ENCODE measurements around the gene ALG3.

The ALG3 gene

GRCh38 chr3:184234671-184235380 lies 13.9 kb downstream of the ALG3 start:
- no peak for DNase-seq

- no peak for DNase-seq
These were observed 14.5 kb downstream of the ALG3 start for GRCh38 chr3:184234224-184234623.

GRCh38 chr3:184233127-184233843 lies 15.5 kb downstream of the ALG3 start:
- no peak for DNase-seq

GRCh38 chr3:184231671-184232070 lies 17.1 kb downstream of the ALG3 start:
- DNase-seq: no peak

GRCh38 chr3:184230603-184231528 lies 17.9 kb downstream of the ALG3 start:
- no peak for DNase-seq

GRCh38 chr3:184230081-184230602 lies 18.6 kb downstream of the ALG3 start:
- no peak for DNase-seq

GRCh38 chr3:184229394-184230080 lies 19.2 kb downstream of the ALG3 start, which contains the start of gene VWA5B2:
Gene VWA5B2 (plus strand): TSS chr3:184229585. CDS start chr3:184230529, 944 bp downstream.
- DNase-seq: peak; percentile 44

GRCh38 chr3:184228376-184229137 lies 20.2 kb downstream of the ALG3 start:
- DNase-seq: no peak

GRCh38 chr3:184227481-184227935 lies 21.3 kb downstream of the ALG3 start:
- no peak for DNase-seq

GRCh38 chr3:184223946-184224345 lies 24.8 kb downstream of the ALG3 start:
- DNase-seq: no peak

GRCh38 chr3:184222521-184222920 lies 26.2 kb downstream of the ALG3 start:
- no peak for DNase-seq

GRCh38 chr3:184218814-184219213 lies 29.9 kb downstream of the ALG3 start:
- no peak for DNase-seq

- no peak for DNase-seq
These were observed 37.0 kb downstream of the ALG3 start for GRCh38 chr3:184211718-184212117.

- DNase-seq: no peak
These were observed 37.5 kb downstream of the ALG3 start for GRCh38 chr3:184211297-184211696.

- no peak for DNase-seq
These were observed 39.4 kb downstream of the ALG3 start for GRCh38 chr3:184209146-184209923.

- DNase-seq: no peak
These were observed 45.2 kb downstream of the ALG3 start for GRCh38 chr3:184203526-184203925.

- DNase-seq: no peak
These were observed 47.9 kb downstream of the ALG3 start for GRCh38 chr3:184200825-184201224.

- no peak for DNase-seq
These were observed 50.3 kb downstream of the ALG3 start for GRCh38 chr3:184198509-184198908.

GRCh38 chr3:184196536-184196935 lies 52.2 kb downstream of the ALG3 start:
- DNase-seq: no peak

- no peak for DNase-seq
These were observed 54.7 kb downstream of the ALG3 start for GRCh38 chr3:184193991-184194539.
